Activated CD4-positive, alpha-beta memory T cell treated with anti-CD3 and anti-CD28 coated beads for 36 hours (primary cell): ENCODE data around the gene OSBPL9. TPM values are rescaled to one million over a fixed set of nuclear protein-coding genes. Genes with fewer than 3 reads are reported as not detected.
A peak's percentile ranks its signal among the peaks of the same experiment; 100 is the strongest.

Source experiments
- CTCF ChIA-PET: fragments of 350-600 bp; sonication (Branson Sonifier 250); formaldehyde crosslinking; loops from one replicate; lab custom pipeline; 2021; ENCODE audit warnings: antibody characterized with exemption, inconsistent platforms; lab: Charles Lee
- POLR2A ChIA-PET: fragments of 350-600 bp; sonication (Branson Sonifier 250); formaldehyde crosslinking; loops from one replicate; lab custom pipeline; 2021; ENCODE audit warnings: antibody characterized with exemption; lab: Charles Lee
- DNase-seq: peaks from one replicate; pipeline ENCODE4 v3.0.0-alpha.2; 2020
- H3K27ac Mint-ChIP-seq: one replicate; pipeline ENCODE4 v1.8.0; 2021; ENCODE audit warnings: mixed read lengths
- H3K27me3 Mint-ChIP-seq: one replicate; pipeline ENCODE4 v1.8.0; 2021; ENCODE audit warnings: mixed read lengths
- H3K36me3 Mint-ChIP-seq: one replicate; pipeline ENCODE4 v1.8.0; 2021; ENCODE audit warnings: mixed read lengths
- H3K4me1 Mint-ChIP-seq: one replicate; pipeline ENCODE4 v1.8.0; 2021; ENCODE audit warnings: low read depth, mixed read lengths
- H3K4me3 Mint-ChIP-seq: one replicate; pipeline ENCODE4 v1.8.0; 2021; ENCODE audit warnings: mild to moderate bottlenecking, mixed read lengths
- H3K9me3 Mint-ChIP-seq: one replicate; pipeline ENCODE4 v1.8.0; 2021; ENCODE audit warnings: mixed read lengths
- intact Hi-C: fragments of 100-400 bp; cut with micrococcal nuclease; formaldehyde crosslinking; loops from one replicate; pipeline ENCODE4 v1.15.1; 2023
- total RNA-seq, 2 experiments: library from RNA; stranded (reverse); gene quantifications; one replicate each; pipeline ENCODE4 v1.2.3, GENCODE V29; 2021

Gene OSBPL9
- total RNA-seq, 2 experiments from 2014 or later = 46.1 to 48.6 TPM

- DNase-seq = no peak
- POLR2A ChIA-PET = no interaction called here
- H3K27ac Mint-ChIP-seq = no peak overlapping the region
- H3K27me3 Mint-ChIP-seq = no peaks in the 10 kb centered on the region
- CTCF ChIA-PET = no interaction called here
- H3K4me3 Mint-ChIP-seq = no peak overlapping the region
- no peaks in the 10 kb centered on the region for H3K4me1 Mint-ChIP-seq
- intact Hi-C loops = no loop called here
- H3K9me3 Mint-ChIP-seq = no peaks in the 10 kb centered on the region
- no peaks in the 10 kb centered on the region for H3K36me3 Mint-ChIP-seq
Measured at GRCh38 chr1:51673279-51673678, 56.4 kb downstream of the OSBPL9 start.

- ChIA-PET POLR2A (no interaction called here), CTCF (interaction anchor here (0.8 kb wide), 1 partner anchor 140 kb away, joined by 3 read pairs; no protein-coding TSS in a partner anchor)
- H3K27ac Mint-ChIP-seq = no peak overlapping the region
- no peak overlapping the region for H3K4me3 Mint-ChIP-seq
- intact Hi-C loops = no loop called here
- H3K36me3 Mint-ChIP-seq = no peaks in the 10 kb centered on the region
- no peaks in the 10 kb centered on the region for H3K27me3 Mint-ChIP-seq
- no peak for DNase-seq
- H3K9me3 Mint-ChIP-seq = no peaks in the 10 kb centered on the region
- H3K4me1 Mint-ChIP-seq = peaks cover 8% of the 10 kb centered on the region
Measured at GRCh38 chr1:51675177-51675780, 58.4 kb downstream of the OSBPL9 start.

GRCh38 chr1:51679435-51679834 is 62.5 kb downstream of the OSBPL9 start:
- Mint-ChIP-seq H3K27me3 (no peaks in the 10 kb centered on the region), H3K4me3 (no peak overlapping the region), H3K4me1 (peaks cover 8% of the 10 kb centered on the region), H3K9me3 (no peaks in the 10 kb centered on the region), H3K36me3 (no peaks in the 10 kb centered on the region), H3K27ac (no peak overlapping the region)
- intact Hi-C loops = no loop called here
- DNase-seq = no peak
- ChIA-PET POLR2A (no interaction called here), CTCF (no interaction called here)

- H3K4me1 Mint-ChIP-seq = peaks cover 17% of the 10 kb centered on the region
- no peaks in the 10 kb centered on the region for H3K9me3 Mint-ChIP-seq
- no peaks in the 10 kb centered on the region for H3K27me3 Mint-ChIP-seq
- CTCF ChIA-PET = no interaction called here
- no peak for DNase-seq
- no peaks in the 10 kb centered on the region for H3K36me3 Mint-ChIP-seq
- H3K4me3 Mint-ChIP-seq = no peak overlapping the region
- H3K27ac Mint-ChIP-seq = no peak overlapping the region
- POLR2A ChIA-PET = no interaction called here
- intact Hi-C loops = no loop called here
Measured at GRCh38 chr1:51684776-51685175, 67.9 kb downstream of the OSBPL9 start.

GRCh38 chr1:51686450-51686849 is 69.6 kb downstream of the OSBPL9 start:
- Mint-ChIP-seq H3K4me1 (peaks cover 14% of the 10 kb centered on the region), H3K36me3 (no peaks in the 10 kb centered on the region), H3K27ac (no peak overlapping the region), H3K27me3 (no peaks in the 10 kb centered on the region), H3K4me3 (no peak overlapping the region), H3K9me3 (no peaks in the 10 kb centered on the region)
- intact Hi-C loops = no loop called here
- ChIA-PET POLR2A (no interaction called here), CTCF (no interaction called here)
- DNase-seq = peak; percentile 31

GRCh38 chr1:51689075-51689440 is 72.2 kb downstream of the OSBPL9 start:
- CTCF ChIA-PET = no interaction called here
- Mint-ChIP-seq H3K36me3 (no peaks in the 10 kb centered on the region), H3K27ac (no peak overlapping the region)

GRCh38 chr1:51689643-51690042 is 72.8 kb downstream of the OSBPL9 start:
- H3K27ac Mint-ChIP-seq = no peak overlapping the region
- H3K36me3 Mint-ChIP-seq = no peaks in the 10 kb centered on the region
- H3K4me1 Mint-ChIP-seq = peaks cover 14% of the 10 kb centered on the region
- ChIA-PET CTCF (no interaction called here), POLR2A (no interaction called here)
- H3K9me3 Mint-ChIP-seq = no peaks in the 10 kb centered on the region
- intact Hi-C loops = no loop called here
- DNase-seq = no peak
- H3K27me3 Mint-ChIP-seq = no peaks in the 10 kb centered on the region
- no peak overlapping the region for H3K4me3 Mint-ChIP-seq

More at GRCh38 chr1:51689075-51689440, 72.2 kb downstream of the OSBPL9 start:
- H3K27me3 Mint-ChIP-seq = no peaks in the 10 kb centered on the region
- no peak for DNase-seq
- intact Hi-C loops = no loop called here
- H3K4me3 Mint-ChIP-seq = no peak overlapping the region
- peaks cover 14% of the 10 kb centered on the region for H3K4me1 Mint-ChIP-seq
- POLR2A ChIA-PET = no interaction called here
- H3K9me3 Mint-ChIP-seq = no peaks in the 10 kb centered on the region

GRCh38 chr1:51690285-51690961 is 73.5 kb downstream of the OSBPL9 start:
- ChIA-PET POLR2A (no interaction called here), CTCF (interaction anchor here (1.5 kb wide), 1 partner anchor 60 kb away, joined by 3 read pairs; no protein-coding TSS in a partner anchor)
- intact Hi-C loops = no loop called here
- H3K27ac Mint-ChIP-seq = no peak overlapping the region
- no peaks in the 10 kb centered on the region for H3K27me3 Mint-ChIP-seq
- H3K4me3 Mint-ChIP-seq = no peak overlapping the region
- no peak for DNase-seq
- H3K36me3 Mint-ChIP-seq = no peaks in the 10 kb centered on the region
- peaks cover 14% of the 10 kb centered on the region for H3K4me1 Mint-ChIP-seq
- no peaks in the 10 kb centered on the region for H3K9me3 Mint-ChIP-seq

GRCh38 chr1:51691920-51692319 is 75.0 kb downstream of the OSBPL9 start:
- H3K9me3 Mint-ChIP-seq = no peaks in the 10 kb centered on the region
- ChIA-PET POLR2A (no interaction called here), CTCF (interaction anchor here (1.5 kb wide), 1 partner anchor 61 kb away, joined by 3 read pairs; no protein-coding TSS in a partner anchor)
- intact Hi-C loops = no loop called here
- DNase-seq = no peak
- H3K36me3 Mint-ChIP-seq = no peaks in the 10 kb centered on the region
- H3K27me3 Mint-ChIP-seq = no peaks in the 10 kb centered on the region
- H3K4me3 Mint-ChIP-seq = no peak overlapping the region
- peaks cover 8% of the 10 kb centered on the region for H3K4me1 Mint-ChIP-seq
- no peak overlapping the region for H3K27ac Mint-ChIP-seq

- intact Hi-C loops = no loop called here
- H3K4me1 Mint-ChIP-seq = peaks cover 8% of the 10 kb centered on the region
- H3K27me3 Mint-ChIP-seq = no peaks in the 10 kb centered on the region
- H3K27ac Mint-ChIP-seq = no peak overlapping the region
- ChIA-PET POLR2A (no interaction called here), CTCF (no interaction called here)
- H3K9me3 Mint-ChIP-seq = no peaks in the 10 kb centered on the region
- no peak for DNase-seq
- H3K4me3 Mint-ChIP-seq = no peak overlapping the region
- no peaks in the 10 kb centered on the region for H3K36me3 Mint-ChIP-seq
Measured at GRCh38 chr1:51693419-51694155, 76.7 kb downstream of the OSBPL9 start.

- intact Hi-C loops = no loop called here
- no peaks in the 10 kb centered on the region for H3K9me3 Mint-ChIP-seq
- ChIA-PET POLR2A (no interaction called here), CTCF (no interaction called here)
- H3K4me3 Mint-ChIP-seq = no peak overlapping the region
- H3K27me3 Mint-ChIP-seq = no peaks in the 10 kb centered on the region
- no peak for DNase-seq
- H3K36me3 Mint-ChIP-seq = peaks cover 2% of the 10 kb centered on the region
- no peak overlapping the region for H3K27ac Mint-ChIP-seq
- no peaks in the 10 kb centered on the region for H3K4me1 Mint-ChIP-seq
Measured at GRCh38 chr1:51697166-51697565, 80.3 kb downstream of the OSBPL9 start.

GRCh38 chr1:51699391-51699790 is 82.5 kb downstream of the OSBPL9 start:
- no peaks in the 10 kb centered on the region for H3K27me3 Mint-ChIP-seq
- CTCF ChIA-PET = no interaction called here
- peaks cover 2% of the 10 kb centered on the region for H3K36me3 Mint-ChIP-seq
- POLR2A ChIA-PET = no interaction called here
- no peak overlapping the region for H3K27ac Mint-ChIP-seq
- intact Hi-C loops = no loop called here
- no peaks in the 10 kb centered on the region for H3K4me1 Mint-ChIP-seq
- no peak for DNase-seq
- H3K4me3 Mint-ChIP-seq = no peak overlapping the region
- H3K9me3 Mint-ChIP-seq = peaks cover 3% of the 10 kb centered on the region
